ENCODE data around the gene DGCR8. TPM values are rescaled to one million over a fixed set of nuclear protein-coding genes. Genes with fewer than 3 reads are reported as not detected.
A peak's percentile ranks its signal among the peaks of the same experiment; 100 is the strongest.
"Not testable (repeated sequence)": the region's sequence is repeated elsewhere in the genome, so short reads cannot be mapped to it uniquely, and the experiment has no call there.

DGCR8 gene
- total RNA-seq, 2 donors from 2014 or later = 32.0 to 37.9 TPM

GRCh38 chr22:20065896-20066616 is 14.0 kb upstream of the DGCR8 start:
- peaks cover 3% of the 10 kb centered on the region for H3K4me1 Mint-ChIP-seq
- no peaks in the 10 kb centered on the region for H3K36me3 Mint-ChIP-seq (ENCODE audit: low read depth)
- DNase-seq = no peak
- H3K4me3 Mint-ChIP-seq = no peak overlapping the region
- no peaks in the 10 kb centered on the region for H3K9me3 ChIP-seq (ENCODE audit: control insufficient read depth, low read length, poor library complexity, severe bottlenecking)
- no peak for ATAC-seq
- no peak overlapping the region for H3K27ac Mint-ChIP-seq
- H3K27me3 Mint-ChIP-seq = no peaks in the 10 kb centered on the region

GRCh38 chr22:20066617-20067383 is 13.2 kb upstream of the DGCR8 start:
- Mint-ChIP-seq H3K27me3 (no peaks in the 10 kb centered on the region), H3K27ac (no peak overlapping the region), H3K4me1 (no peaks in the 10 kb centered on the region), H3K36me3 (ENCODE audit: low read depth) (no peaks in the 10 kb centered on the region), H3K4me3 (no peak overlapping the region)
- H3K9me3 ChIP-seq (ENCODE audit: control insufficient read depth, low read length, poor library complexity, severe bottlenecking) = no peaks in the 10 kb centered on the region
- ATAC-seq (no peak), DNase-seq (no peak)

- not testable (repeated sequence) for H3K9me3 ChIP-seq (ENCODE audit: control insufficient read depth, low read length, poor library complexity, severe bottlenecking); H3K4me3 Mint-ChIP-seq; H3K4me1 Mint-ChIP-seq; ATAC-seq; H3K27ac Mint-ChIP-seq; H3K27me3 Mint-ChIP-seq; DNase-seq; H3K36me3 Mint-ChIP-seq (ENCODE audit: low read depth)
These were observed 12.7 kb upstream of the DGCR8 start for GRCh38 chr22:20067384-20067682.

- no peaks in the 10 kb centered on the region for H3K9me3 ChIP-seq (ENCODE audit: control insufficient read depth, low read length, poor library complexity, severe bottlenecking)
- peak overlapping the region; percentile 27 for H3K27ac Mint-ChIP-seq
- H3K36me3 Mint-ChIP-seq (ENCODE audit: low read depth) = no peaks in the 10 kb centered on the region
- DNase-seq (no peak), ATAC-seq (no peak)
- no peak overlapping the region for H3K4me3 Mint-ChIP-seq
- H3K27me3 Mint-ChIP-seq = no peaks in the 10 kb centered on the region
- no peaks in the 10 kb centered on the region for H3K4me1 Mint-ChIP-seq
These were observed 11.4 kb upstream of the DGCR8 start for GRCh38 chr22:20068640-20069039.

GRCh38 chr22:20069331-20070042 is 10.6 kb upstream of the DGCR8 start:
- Mint-ChIP-seq H3K27ac (peak overlapping the region; percentile 27), H3K4me1 (no peaks in the 10 kb centered on the region), H3K27me3 (no peaks in the 10 kb centered on the region), H3K4me3 (no peak overlapping the region), H3K36me3 (ENCODE audit: low read depth) (no peaks in the 10 kb centered on the region)
- DNase-seq (no peak), ATAC-seq (no peak)
- H3K9me3 ChIP-seq (ENCODE audit: control insufficient read depth, low read length, poor library complexity, severe bottlenecking) = no peaks in the 10 kb centered on the region

GRCh38 chr22:20071524-20071972 is 8.5 kb upstream of the DGCR8 start:
- no peak for ATAC-seq
- Mint-ChIP-seq H3K4me3 (no peak overlapping the region), H3K27me3 (no peaks in the 10 kb centered on the region), H3K36me3 (ENCODE audit: low read depth) (no peaks in the 10 kb centered on the region), H3K27ac (no peak overlapping the region), H3K4me1 (no peaks in the 10 kb centered on the region)
- no peak for DNase-seq
- H3K9me3 ChIP-seq (ENCODE audit: control insufficient read depth, low read length, poor library complexity, severe bottlenecking) = no peaks in the 10 kb centered on the region

GRCh38 chr22:20076627-20077172 is 3.3 kb upstream of the DGCR8 start:
- Mint-ChIP-seq H3K27ac (peak overlapping the region; percentile 24), H3K4me1 (peaks cover 12% of the 10 kb centered on the region)

GRCh38 chr22:20080445-20080775 is 369 bp downstream of the DGCR8 start:
- no peaks in the 10 kb centered on the region for H3K27me3 Mint-ChIP-seq
- DNase-seq (peak; percentile 59 to 78 (median 71)), ATAC-seq (peak; percentile 81)
- H3K4me1 Mint-ChIP-seq = peaks cover 35% of the 10 kb centered on the region
- H3K27ac Mint-ChIP-seq = no peak overlapping the region
- peak overlapping the region; percentile 86 for H3K4me3 Mint-ChIP-seq
- no peaks in the 10 kb centered on the region for H3K36me3 Mint-ChIP-seq (ENCODE audit: low read depth)
- no peaks in the 10 kb centered on the region for H3K9me3 ChIP-seq (ENCODE audit: control insufficient read depth, low read length, poor library complexity, severe bottlenecking)

More at GRCh38 chr22:20076627-20077172, 3.3 kb upstream of the DGCR8 start:
- H3K27me3 Mint-ChIP-seq = no peaks in the 10 kb centered on the region
- H3K4me3 Mint-ChIP-seq = no peak overlapping the region
- H3K9me3 ChIP-seq (ENCODE audit: control insufficient read depth, low read length, poor library complexity, severe bottlenecking) = no peaks in the 10 kb centered on the region
- ATAC-seq (no peak), DNase-seq (no peak)
- H3K36me3 Mint-ChIP-seq (ENCODE audit: low read depth) = no peaks in the 10 kb centered on the region

- H3K36me3 Mint-ChIP-seq (ENCODE audit: low read depth) = no peaks in the 10 kb centered on the region
- H3K9me3 ChIP-seq (ENCODE audit: control insufficient read depth, low read length, poor library complexity, severe bottlenecking) = no peaks in the 10 kb centered on the region
- peak overlapping the region; percentile 90 for H3K27ac Mint-ChIP-seq
- peaks cover 36% of the 10 kb centered on the region for H3K4me1 Mint-ChIP-seq
- H3K4me3 Mint-ChIP-seq = peak overlapping the region; percentile 86
- no peaks in the 10 kb centered on the region for H3K27me3 Mint-ChIP-seq
- DNase-seq (no peak), ATAC-seq (no peak)
These were observed 974 bp downstream of the DGCR8 start for GRCh38 chr22:20080776-20081654.

- no peak for DNase-seq
- Mint-ChIP-seq H3K27me3 (no peaks in the 10 kb centered on the region), H3K4me3 (peak overlapping the region; percentile 61), H3K36me3 (ENCODE audit: low read depth) (peaks cover 7% of the 10 kb centered on the region), H3K27ac (peak overlapping the region; percentile 65), H3K4me1 (peaks cover 44% of the 10 kb centered on the region)
- no peak for ATAC-seq
- H3K9me3 ChIP-seq (ENCODE audit: control insufficient read depth, low read length, poor library complexity, severe bottlenecking) = no peaks in the 10 kb centered on the region
These were observed 3.3 kb downstream of the DGCR8 start for GRCh38 chr22:20083157-20083890.

GRCh38 chr22:20083891-20084546 is 4.0 kb downstream of the DGCR8 start:
- peak overlapping the region; percentile 61 for H3K4me3 Mint-ChIP-seq
- ATAC-seq (no peak), DNase-seq (no peak)
- peaks cover 7% of the 10 kb centered on the region for H3K36me3 Mint-ChIP-seq (ENCODE audit: low read depth)
- no peaks in the 10 kb centered on the region for H3K27me3 Mint-ChIP-seq
- no peaks in the 10 kb centered on the region for H3K9me3 ChIP-seq (ENCODE audit: control insufficient read depth, low read length, poor library complexity, severe bottlenecking)
- peaks cover 44% of the 10 kb centered on the region for H3K4me1 Mint-ChIP-seq
- peak overlapping the region; percentile 65 for H3K27ac Mint-ChIP-seq

Measured in T-helper 17 cell (primary cell).